Calu3 (cell line): ENCODE measurements around the gene STRBP. TPM values are rescaled to one million over a fixed set of nuclear protein-coding genes. Genes with fewer than 3 reads are reported as not detected.

Experiments used
- BruUV-seq: library from RNA; stranded (reverse); fragments of 400-500 nt; replicated peaks from 2 replicates; lab custom pipeline; 2021; lab: Mats Ljungman, UMichigan
- CTCF ChIA-PET: fragments of 300-600 bp; sonication (Branson Sonifier 250); formaldehyde crosslinking; loops from one replicate; lab custom pipeline; 2022; ENCODE audit warnings: antibody characterized with exemption; lab: Charles Lee
- DNase-seq: peaks from one replicate; pipeline ENCODE4 v3.0.0; 2022
- H3K27ac Mint-ChIP-seq: one replicate; pipeline ENCODE4 v1.8.0; 2022; ENCODE audit warnings: mixed read lengths; ENCODE audit not compliant: unreplicated experiment
- H3K27me3 Mint-ChIP-seq: one replicate; pipeline ENCODE4 v1.8.0; 2022; ENCODE audit warnings: mixed read lengths; ENCODE audit not compliant: unreplicated experiment
- H3K36me3 Mint-ChIP-seq: one replicate; pipeline ENCODE4 v1.8.0; 2022; ENCODE audit warnings: mild to moderate bottlenecking, moderate library complexity, mixed read lengths; ENCODE audit not compliant: insufficient read depth, unreplicated experiment
- H3K4me1 Mint-ChIP-seq: one replicate; pipeline ENCODE4 v1.8.0; 2022; ENCODE audit warnings: mild to moderate bottlenecking, low read depth, mixed read lengths; ENCODE audit not compliant: unreplicated experiment
- H3K4me3 Mint-ChIP-seq: one replicate; pipeline ENCODE4 v1.8.0; 2022; ENCODE audit warnings: mild to moderate bottlenecking, low read depth, moderate library complexity, mixed read lengths; ENCODE audit not compliant: unreplicated experiment
- H3K9me3 Mint-ChIP-seq: one replicate; pipeline ENCODE4 v1.8.0; 2022; ENCODE audit warnings: low read depth, mixed read lengths; ENCODE audit not compliant: unreplicated experiment
- intact Hi-C: fragments of 100-400 bp; cut with micrococcal nuclease; formaldehyde crosslinking; loops from one replicate; pipeline ENCODE4 v1.10.0; 2022; ENCODE audit not compliant: unreplicated experiment
- total RNA-seq: library from RNA; stranded (reverse); gene quantifications from 2 replicates; pipeline ENCODE4 v1.2.3, GENCODE V29; 2022
- TF ChIP-seq, protein P1 (sequence below): fragments of 200-600 bp; IDR thresholded peaks from one replicate; pipeline ENCODE4 v1.8.0; 2022; ENCODE audit warnings: antibody characterized with exemption; ENCODE audit not compliant: unreplicated experiment

The STRBP gene
- total RNA-seq, 1 experiment from 2014 or later = 27.3 TPM

DNA sequence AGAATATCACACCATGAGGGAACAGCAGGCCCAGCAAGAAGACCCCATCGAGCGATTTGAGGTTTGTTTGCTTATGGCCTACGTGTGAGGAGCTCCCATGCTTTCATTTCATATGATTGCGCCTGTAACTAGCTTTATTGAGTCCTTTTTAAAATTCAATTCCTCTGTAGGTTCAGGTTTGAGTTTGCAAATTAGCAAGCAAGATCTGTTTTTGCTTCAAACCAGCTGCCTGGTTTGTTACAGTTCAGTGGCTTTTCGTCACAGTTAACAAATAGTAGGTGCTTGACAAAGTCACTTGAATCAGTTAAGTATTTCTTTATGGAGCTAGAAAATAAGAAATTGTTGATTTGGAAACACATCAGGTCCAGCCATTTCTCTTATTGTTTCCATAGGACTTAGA lies 178.6 kb downstream of the STRBP start:
- TF ChIP-seq, protein P1, sequence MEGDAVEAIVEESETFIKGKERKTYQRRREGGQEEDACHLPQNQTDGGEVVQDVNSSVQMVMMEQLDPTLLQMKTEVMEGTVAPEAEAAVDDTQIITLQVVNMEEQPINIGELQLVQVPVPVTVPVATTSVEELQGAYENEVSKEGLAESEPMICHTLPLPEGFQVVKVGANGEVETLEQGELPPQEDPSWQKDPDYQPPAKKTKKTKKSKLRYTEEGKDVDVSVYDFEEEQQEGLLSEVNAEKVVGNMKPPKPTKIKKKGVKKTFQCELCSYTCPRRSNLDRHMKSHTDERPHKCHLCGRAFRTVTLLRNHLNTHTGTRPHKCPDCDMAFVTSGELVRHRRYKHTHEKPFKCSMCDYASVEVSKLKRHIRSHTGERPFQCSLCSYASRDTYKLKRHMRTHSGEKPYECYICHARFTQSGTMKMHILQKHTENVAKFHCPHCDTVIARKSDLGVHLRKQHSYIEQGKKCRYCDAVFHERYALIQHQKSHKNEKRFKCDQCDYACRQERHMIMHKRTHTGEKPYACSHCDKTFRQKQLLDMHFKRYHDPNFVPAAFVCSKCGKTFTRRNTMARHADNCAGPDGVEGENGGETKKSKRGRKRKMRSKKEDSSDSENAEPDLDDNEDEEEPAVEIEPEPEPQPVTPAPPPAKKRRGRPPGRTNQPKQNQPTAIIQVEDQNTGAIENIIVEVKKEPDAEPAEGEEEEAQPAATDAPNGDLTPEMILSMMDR = no peak
- no TSS peak for BruUV-seq
- no peaks in the 10 kb centered on the region for H3K27me3 Mint-ChIP-seq

DNA sequence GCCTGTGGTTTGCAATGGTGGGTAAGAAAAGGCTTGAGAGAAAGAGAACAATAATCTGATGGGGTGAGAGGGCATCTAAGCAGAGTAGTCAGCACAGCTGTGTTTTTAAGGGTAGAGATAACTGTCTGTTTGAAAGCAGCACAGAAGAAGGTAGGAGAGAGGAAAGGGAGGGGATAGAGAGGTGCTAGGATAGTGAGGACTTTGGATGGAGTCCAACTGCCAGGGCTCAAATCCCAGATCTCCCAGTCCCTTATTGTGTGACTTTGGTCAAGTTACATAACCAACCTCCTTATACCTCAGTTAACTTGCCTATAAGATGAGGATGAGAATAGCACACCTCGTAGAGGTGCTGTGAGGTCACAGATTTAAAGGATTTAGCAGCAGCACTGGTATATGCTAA lies 179.3 kb downstream of the STRBP start:
- CTCF ChIA-PET = no interaction called here
- H3K4me3 Mint-ChIP-seq = no peak overlapping the region
- intact Hi-C loops = no loop called here
- TF ChIP-seq, protein P1 = no peak
- no TSS peak for BruUV-seq
- DNase-seq = no peak
- no peaks in the 10 kb centered on the region for H3K4me1 Mint-ChIP-seq
- no peaks in the 10 kb centered on the region for H3K9me3 Mint-ChIP-seq
- peaks cover 15% of the 10 kb centered on the region for H3K36me3 Mint-ChIP-seq
- H3K27ac Mint-ChIP-seq = no peak overlapping the region
- no peaks in the 10 kb centered on the region for H3K27me3 Mint-ChIP-seq

More for the DNA sequence above, 178.6 kb downstream of the STRBP start:
- Mint-ChIP-seq H3K36me3 (peaks cover 15% of the 10 kb centered on the region), H3K27ac (no peak overlapping the region), H3K4me3 (no peak overlapping the region), H3K4me1 (no peaks in the 10 kb centered on the region), H3K9me3 (no peaks in the 10 kb centered on the region)
- CTCF ChIA-PET = no interaction called here
- intact Hi-C loops = no loop called here
- no peak for DNase-seq

DNA sequence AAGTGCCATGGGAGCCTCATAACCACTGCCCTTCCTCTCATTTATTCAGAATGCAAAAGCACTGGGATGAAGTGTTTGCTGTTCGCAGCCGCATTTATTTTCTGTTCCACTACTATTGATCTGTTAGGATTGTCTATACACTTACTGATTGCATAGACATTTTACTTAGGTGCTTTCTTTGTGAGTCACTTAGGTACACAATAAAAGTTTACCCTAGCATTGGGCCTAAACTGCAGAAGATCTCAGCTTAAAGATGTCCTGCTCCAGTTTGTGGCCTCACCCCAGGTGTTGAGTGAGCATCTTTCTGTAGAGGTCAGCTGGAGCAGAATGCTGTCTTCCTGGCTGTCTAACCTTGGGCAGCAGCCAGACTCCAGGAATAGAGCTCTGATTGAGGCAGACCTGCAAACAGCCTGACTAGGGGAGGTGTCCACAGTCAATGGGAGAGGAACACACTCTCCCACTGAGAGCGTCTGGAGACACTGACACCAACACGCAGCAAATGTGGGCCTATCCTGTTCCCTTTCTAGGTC lies 181.0 kb downstream of the STRBP start:
- no peak for DNase-seq
- no TSS peak for BruUV-seq
- CTCF ChIA-PET = no interaction called here
- H3K27ac Mint-ChIP-seq = no peak overlapping the region
- H3K4me3 Mint-ChIP-seq = no peak overlapping the region
- H3K9me3 Mint-ChIP-seq = no peaks in the 10 kb centered on the region
- no peaks in the 10 kb centered on the region for H3K27me3 Mint-ChIP-seq
- H3K4me1 Mint-ChIP-seq = no peaks in the 10 kb centered on the region
- intact Hi-C loops = no loop called here
- peaks cover 9% of the 10 kb centered on the region for H3K36me3 Mint-ChIP-seq
- TF ChIP-seq, protein P1 = no peak

DNA sequence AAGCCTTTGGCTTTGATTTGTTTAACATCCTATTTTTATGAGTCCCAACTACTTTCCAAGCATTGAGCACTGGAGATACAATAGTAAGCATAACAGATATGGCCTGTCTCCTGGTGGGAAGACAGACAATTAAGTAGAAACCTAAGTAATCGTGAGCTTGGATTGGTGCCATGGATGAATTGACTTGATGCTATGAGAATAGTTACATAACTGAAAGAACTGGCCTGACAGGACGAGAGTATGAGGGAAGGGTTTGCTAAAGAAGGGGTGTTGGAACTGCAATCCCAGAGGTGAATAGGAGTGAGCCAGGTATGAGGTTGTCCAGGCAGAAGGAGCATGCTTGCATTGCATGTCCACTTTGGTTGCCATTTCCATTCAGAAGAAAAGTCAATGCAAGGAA lies 182.5 kb downstream of the STRBP start:
- Mint-ChIP-seq H3K27ac (no peak overlapping the region), H3K36me3 (peaks cover 6% of the 10 kb centered on the region), H3K9me3 (no peaks in the 10 kb centered on the region), H3K4me1 (no peaks in the 10 kb centered on the region), H3K4me3 (no peak overlapping the region), H3K27me3 (no peaks in the 10 kb centered on the region)
- DNase-seq = no peak
- TF ChIP-seq, protein P1 = no peak
- CTCF ChIA-PET = no interaction called here
- BruUV-seq = no TSS peak
- intact Hi-C loops = no loop called here
